GM23248 (cell line): ENCODE data around the gene CD74. TPM values are rescaled to one million over a fixed set of nuclear protein-coding genes. Genes with fewer than 3 reads are reported as not detected.

Experiments
- DNase-seq: peaks from one replicate; pipeline ENCODE4 v3.0.0-alpha.2; 2015
- H2AFZ ChIP-seq: fragments of 200-600 bp; sonication (generic); 2 replicates; pipeline ENCODE4 v1.6.1; 2016; ENCODE audit warnings: antibody characterized with exemption
- H3F3A ChIP-seq: fragments of 200-600 bp; sonication (generic); 2 replicates; pipeline ENCODE4 v1.6.1; 2016; ENCODE audit warnings: mild to moderate bottlenecking, antibody characterized with exemption, mixed run types; ENCODE audit not compliant: insufficient read depth
- H3K27ac ChIP-seq: fragments of 200-600 bp; sonication (generic); 2 replicates; pipeline ENCODE4 v1.5.1; 2016; ENCODE audit warnings: mild to moderate bottlenecking
- H3K27me3 ChIP-seq: fragments of 200-600 bp; sonication (generic); replicated peaks from 2 replicates; pipeline ENCODE4 v1.6.1; 2016; ENCODE audit warnings: mild to moderate bottlenecking; ENCODE audit not compliant: insufficient read depth
- H3K36me3 ChIP-seq: fragments of 200-600 bp; sonication (generic); 2 replicates; pipeline ENCODE4 v1.6.1; 2016; ENCODE audit warnings: low read depth, mild to moderate bottlenecking
- H3K4me1 ChIP-seq: fragments of 200-600 bp; sonication (generic); 2 replicates; pipeline ENCODE4 v1.6.1; 2016; ENCODE audit warnings: mild to moderate bottlenecking; ENCODE audit not compliant: insufficient read depth
- H3K4me2 ChIP-seq: fragments of 200-600 bp; sonication (generic); one replicate; pipeline ENCODE4 v1.6.1; 2016; ENCODE audit warnings: mild to moderate bottlenecking; ENCODE audit not compliant: unreplicated experiment
- H3K4me3 ChIP-seq: fragments of 200-600 bp; sonication (generic); 2 replicates; pipeline ENCODE4 v1.5.1; 2016; ENCODE audit warnings: mild to moderate bottlenecking
- H3K79me2 ChIP-seq: fragments of 200-600 bp; sonication (generic); 2 replicates; pipeline ENCODE4 v1.6.1; 2016; ENCODE audit warnings: mild to moderate bottlenecking; ENCODE audit not compliant: insufficient read depth
- H3K9ac ChIP-seq: fragments of 200-600 bp; sonication (generic); 2 replicates; pipeline ENCODE4 v1.6.1; 2016; ENCODE audit warnings: mild to moderate bottlenecking
- H3K9me2 ChIP-seq: fragments of 200-600 bp; sonication (generic); 2 replicates; pipeline ENCODE4 v1.6.1; 2016; ENCODE audit warnings: mixed run types, mild to moderate bottlenecking, moderate library complexity; ENCODE audit not compliant: insufficient read depth
- H3K9me3 ChIP-seq: fragments of 200-600 bp; sonication (generic); one replicate; pipeline ENCODE4 v1.6.1; 2017; ENCODE audit warnings: low read depth
- H4K20me1 ChIP-seq: fragments of 200-600 bp; sonication (generic); 2 replicates; pipeline ENCODE4 v1.6.0; 2016; ENCODE audit not compliant: insufficient read depth
- EZH2 ChIP-seq: fragments of 200-600 bp; sonication (generic); IDR thresholded peaks from 2 replicates; pipeline ENCODE4 v1.6.1; 2018; ENCODE audit warnings: antibody characterized with exemption, mild to moderate bottlenecking; ENCODE audit not compliant: insufficient read depth, poor library complexity, severe bottlenecking
- EZH2phosphoT487 ChIP-seq: fragments of 200-600 bp; sonication (generic); IDR thresholded peaks from 2 replicates; pipeline ENCODE4 v1.6.1; 2018; ENCODE audit warnings: antibody characterized with exemption, moderate library complexity, mild to moderate bottlenecking, low read depth; ENCODE audit not compliant: insufficient read depth
- WGBS, 2 experiments: methylation state at CpG; one replicate each; pipeline ENCODE4 v1.1.6; 2015 to 2017; ENCODE audit warnings: low lambda C conversion rate in 2 of 2, low coverage in 1 of 2; ENCODE audit errors: missing lambda C conversion rate in 2 of 2; 5-methylcytosine and 5-hydroxymethylcytosine counted together
- in situ Hi-C: fragments of 300-500 bp; cut with MboI; formaldehyde crosslinking; loops from 2 replicates; pipeline ENCODE4 v1.15.0; 2020
- polyA plus RNA-seq: library from polyadenylated mRNA; unstranded; fragments of >200 nt; fragmentation: Nextera tagmentation; extraction: Ambion mirVana; gene quantifications from 2 replicates; pipeline ENCODE4 v1.2.1, GENCODE V29; 2016
- total RNA-seq: library from RNA; depleted of rRNA; stranded (reverse); fragments of >200 nt; shearing (Covaris generic); gene quantifications from 2 replicates; pipeline ENCODE4 v1.2.3, GENCODE V29; 2014

Gene CD74
- total and polyA plus RNA-seq, 2 experiments from 2014 or later, result 2.7 TPM; not detected in 1

- H3K4me3 ChIP-seq, result peak overlapping the region; percentile 89
- H3F3A ChIP-seq, result no peaks in the 10 kb centered on the region
- 40 to 41% methylated on average over 23 of the region's 23 CpGs for WGBS, 2 experiments
- H4K20me1 ChIP-seq, result no peaks in the 10 kb centered on the region
- H3K9me2 ChIP-seq, result no peaks in the 10 kb centered on the region
- H3K79me2 ChIP-seq, result peaks cover 33% of the 10 kb centered on the region
- peak overlapping the region; percentile 92 for H3K4me2 ChIP-seq
- peak overlapping the region; percentile 85 for H3K9ac ChIP-seq
- TF ChIP-seq EZH2phosphoT487, result no peak
- TF ChIP-seq EZH2, result no peak
- no peaks in the 10 kb centered on the region for H3K9me3 ChIP-seq
- H3K27ac ChIP-seq, result peak overlapping the region; percentile 22
- 0 out of 2 replicates have a peak, but pooled peaks cover 8% of the 10 kb centered on the region for H3K36me3 ChIP-seq
- H2AFZ ChIP-seq, result peak overlapping the region; percentile 99
- peak; percentile 23 for DNase-seq
- in situ Hi-C loops, result no loop called here
- H3K27me3 ChIP-seq, result no peaks in the 10 kb centered on the region
- H3K4me1 ChIP-seq, result no peaks in the 10 kb centered on the region
Observed at GRCh38 chr5:150358261-150359095, 54.2 kb downstream of the CD74 start.

- H3K4me3 ChIP-seq, result peak within 1 kb of the TSS; percentile 89
- peaks cover 33% of the 10 kb centered on the region for H3K79me2 ChIP-seq
- no peaks in the 10 kb centered on the region for H3K9me3 ChIP-seq
- no peaks in the 10 kb centered on the region for H4K20me1 ChIP-seq
- peak within 1 kb of the TSS; percentile 85 for H3K9ac ChIP-seq
- peak; percentile 99 for DNase-seq
- TF ChIP-seq EZH2, result no peak
- TF ChIP-seq EZH2phosphoT487, result no peak
- no peaks in the 10 kb centered on the region for H3K4me1 ChIP-seq
- H3K4me2 ChIP-seq, result peak within 1 kb of the TSS; percentile 92
- H2AFZ ChIP-seq, result peak within 1 kb of the TSS; percentile 99
- in situ Hi-C loops, result no loop called here
- H3K27me3 ChIP-seq, result no peaks in the 10 kb centered on the region
- H3K9me2 ChIP-seq, result no peaks in the 10 kb centered on the region
- peak within 1 kb of the TSS; percentile 22 for H3K27ac ChIP-seq
- 0 out of 2 replicates have a peak, but pooled peaks cover 8% of the 10 kb centered on the region for H3K36me3 ChIP-seq
- 1 to 2% methylated on average over 69 to 72 of the region's 90 CpGs for WGBS, 2 experiments
- H3F3A ChIP-seq, result no peaks in the 10 kb centered on the region
Observed at GRCh38 chr5:150357326-150358260, 55.1 kb downstream of the CD74 start, which contains the start of gene TCOF1. TSS of gene TCOF1 (plus strand) at chr5:150357697. CDS start at chr5:150357747, 50 bp downstream.

- Histone ChIP-seq H3F3A (no peaks in the 10 kb centered on the region), H3K9me3 (no peaks in the 10 kb centered on the region), H3K4me1 (no peaks in the 10 kb centered on the region), H3K27me3 (no peaks in the 10 kb centered on the region), H3K9me2 (no peaks in the 10 kb centered on the region), H3K9ac (peak overlapping the region; percentile 85; the same call in 1 of the 2 replicates), H3K79me2 (peaks cover 33% of the 10 kb centered on the region), H3K27ac (0 out of 2 replicates have a peak overlapping the region, but pooled peaks have one; percentile 6), H3K4me2 (peak overlapping the region; percentile 92), H2AFZ (peak overlapping the region; percentile 99), H3K36me3 (0 out of 2 replicates have a peak, but pooled peaks cover 6% of the 10 kb centered on the region), H3K4me3 (peak overlapping the region; percentile 89), H4K20me1 (no peaks in the 10 kb centered on the region)
- 53 to 56% methylated on average over 10 of the region's 10 CpGs for WGBS, 2 experiments
- in situ Hi-C loops, result no loop called here
- TF ChIP-seq EZH2, result no peak
- no peak for TF ChIP-seq EZH2phosphoT487
- no peak for DNase-seq
Observed at GRCh38 chr5:150356575-150357294, 56.0 kb downstream of the CD74 start.

GRCh38 chr5:150355791-150356190 lies 56.9 kb downstream of the CD74 start:
- no peaks in the 10 kb centered on the region for H3F3A ChIP-seq
- in situ Hi-C loops, result no loop called here
- WGBS, 2 experiments, result 92 to 96% methylated on average over 2 of the region's 2 CpGs

More at GRCh38 chr5:150355791-150356190, 56.9 kb downstream of the CD74 start:
- Histone ChIP-seq H4K20me1 (no peaks in the 10 kb centered on the region), H2AFZ (no peak overlapping the region), H3K27me3 (no peaks in the 10 kb centered on the region), H3K27ac (no peak overlapping the region), H3K4me2 (no peak overlapping the region), H3K36me3 (no peaks in the 10 kb centered on the region), H3K9ac (no peak overlapping the region), H3K9me2 (no peaks in the 10 kb centered on the region), H3K79me2 (peaks cover 30% of the 10 kb centered on the region), H3K4me3 (no peak overlapping the region), H3K4me1 (no peaks in the 10 kb centered on the region), H3K9me3 (no peaks in the 10 kb centered on the region)
- no peak for TF ChIP-seq EZH2phosphoT487
- no peak for TF ChIP-seq EZH2
- DNase-seq, result no peak
